ENCODE results near the gene COX14.

DNA sequence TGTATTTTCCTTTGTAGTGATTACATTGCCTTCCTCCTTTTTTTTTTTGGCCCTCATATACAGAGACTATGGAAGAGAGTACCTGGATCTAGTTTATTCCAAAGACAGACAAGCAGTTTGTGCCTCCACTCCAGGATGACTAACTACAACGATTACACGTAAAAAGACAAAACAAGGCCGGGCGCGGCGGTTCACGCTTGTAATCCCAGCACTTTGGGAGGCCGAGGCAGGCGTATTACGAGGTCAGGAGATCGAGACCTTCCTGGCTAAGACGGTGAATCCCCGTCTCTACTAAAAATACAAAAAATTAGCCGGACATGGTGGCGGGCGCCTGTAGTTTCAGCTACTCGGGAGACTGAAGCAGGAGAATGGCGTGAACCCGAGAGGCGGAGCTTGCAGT lies 52.9 kb downstream of the COX14 start:
- TF ChIP-seq, protein P1, sequence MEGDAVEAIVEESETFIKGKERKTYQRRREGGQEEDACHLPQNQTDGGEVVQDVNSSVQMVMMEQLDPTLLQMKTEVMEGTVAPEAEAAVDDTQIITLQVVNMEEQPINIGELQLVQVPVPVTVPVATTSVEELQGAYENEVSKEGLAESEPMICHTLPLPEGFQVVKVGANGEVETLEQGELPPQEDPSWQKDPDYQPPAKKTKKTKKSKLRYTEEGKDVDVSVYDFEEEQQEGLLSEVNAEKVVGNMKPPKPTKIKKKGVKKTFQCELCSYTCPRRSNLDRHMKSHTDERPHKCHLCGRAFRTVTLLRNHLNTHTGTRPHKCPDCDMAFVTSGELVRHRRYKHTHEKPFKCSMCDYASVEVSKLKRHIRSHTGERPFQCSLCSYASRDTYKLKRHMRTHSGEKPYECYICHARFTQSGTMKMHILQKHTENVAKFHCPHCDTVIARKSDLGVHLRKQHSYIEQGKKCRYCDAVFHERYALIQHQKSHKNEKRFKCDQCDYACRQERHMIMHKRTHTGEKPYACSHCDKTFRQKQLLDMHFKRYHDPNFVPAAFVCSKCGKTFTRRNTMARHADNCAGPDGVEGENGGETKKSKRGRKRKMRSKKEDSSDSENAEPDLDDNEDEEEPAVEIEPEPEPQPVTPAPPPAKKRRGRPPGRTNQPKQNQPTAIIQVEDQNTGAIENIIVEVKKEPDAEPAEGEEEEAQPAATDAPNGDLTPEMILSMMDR (IDR thresholded peaks at IDR 0.05) = no peak
- no peak for TF ChIP-seq EZH2 (IDR thresholded peaks at IDR 0.05)

Measured in neural progenitor cell (in vitro differentiated cells).